OCI-LY3 (cell line): ENCODE measurements around the gene CERS6.

Experiments
- EZH2phosphoT487 ChIP-seq: fragments of 200-600 bp; shearing (Covaris generic); IDR thresholded peaks from 2 replicates; pipeline ENCODE4 v1.6.1; 2018; ENCODE audit warnings: antibody characterized with exemption, mixed run types, low read depth
- TF ChIP-seq, protein P1 (sequence below): fragments of 200-600, 300-600 bp; sonication (generic); IDR thresholded peaks from 2 replicates; pipeline ENCODE4 v1.5.1; 2014; ENCODE audit warnings: antibody characterized with exemption, low read length, low read depth

DNA sequence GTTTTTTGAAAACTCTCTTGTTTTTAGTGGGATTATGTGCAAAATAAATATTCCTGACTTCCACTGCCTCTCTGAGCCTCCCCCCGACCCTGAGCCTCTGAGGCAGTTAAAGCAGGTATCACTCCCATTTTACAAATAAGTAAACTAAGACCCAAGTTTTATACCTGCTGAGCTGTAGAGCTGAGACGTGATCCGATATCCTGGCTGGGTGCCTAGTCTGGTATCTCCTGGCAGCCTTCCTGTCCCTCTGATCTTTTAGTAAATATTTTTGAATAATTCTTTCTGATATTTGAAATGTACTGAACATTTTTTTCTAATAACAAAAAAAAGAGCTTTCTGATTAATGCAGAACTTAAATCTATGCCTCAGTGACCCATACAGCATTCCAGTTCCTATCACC lies 238.1 kb downstream of the CERS6 start:
- TF ChIP-seq, protein P1, sequence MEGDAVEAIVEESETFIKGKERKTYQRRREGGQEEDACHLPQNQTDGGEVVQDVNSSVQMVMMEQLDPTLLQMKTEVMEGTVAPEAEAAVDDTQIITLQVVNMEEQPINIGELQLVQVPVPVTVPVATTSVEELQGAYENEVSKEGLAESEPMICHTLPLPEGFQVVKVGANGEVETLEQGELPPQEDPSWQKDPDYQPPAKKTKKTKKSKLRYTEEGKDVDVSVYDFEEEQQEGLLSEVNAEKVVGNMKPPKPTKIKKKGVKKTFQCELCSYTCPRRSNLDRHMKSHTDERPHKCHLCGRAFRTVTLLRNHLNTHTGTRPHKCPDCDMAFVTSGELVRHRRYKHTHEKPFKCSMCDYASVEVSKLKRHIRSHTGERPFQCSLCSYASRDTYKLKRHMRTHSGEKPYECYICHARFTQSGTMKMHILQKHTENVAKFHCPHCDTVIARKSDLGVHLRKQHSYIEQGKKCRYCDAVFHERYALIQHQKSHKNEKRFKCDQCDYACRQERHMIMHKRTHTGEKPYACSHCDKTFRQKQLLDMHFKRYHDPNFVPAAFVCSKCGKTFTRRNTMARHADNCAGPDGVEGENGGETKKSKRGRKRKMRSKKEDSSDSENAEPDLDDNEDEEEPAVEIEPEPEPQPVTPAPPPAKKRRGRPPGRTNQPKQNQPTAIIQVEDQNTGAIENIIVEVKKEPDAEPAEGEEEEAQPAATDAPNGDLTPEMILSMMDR: no peak
- no peak for TF ChIP-seq EZH2phosphoT487
